HCT116 (cell line): ENCODE results near the gene TTLL4. TPM values are rescaled to one million over a fixed set of nuclear protein-coding genes. Genes with fewer than 3 reads are reported as not detected.

Source experiments
- ATAC-seq: fragments of 200-7000 bp; cut with Tn5 transposase; 2 replicates; pipeline ENCODE4 v1.9.1; 2020; ENCODE audit warnings: mild to moderate bottlenecking, moderate library complexity
- BruUV-seq: library from RNA; stranded (reverse); fragments of 400-500 nt; replicated peaks from 2 replicates; lab custom pipeline; 2021; lab: Mats Ljungman, UMichigan
- CTCF ChIA-PET: fragments of 300-600 bp; sonication (Branson Sonifier 250); formaldehyde crosslinking; loops from one replicate; lab custom pipeline; 2021; ENCODE audit warnings: antibody characterized with exemption; lab: Charles Lee
- POLR2A ChIA-PET: fragments of 300-600, 350-600 bp; sonication (Branson Sonifier 250); formaldehyde crosslinking; loops from one replicate; lab custom pipeline; 2021; ENCODE audit warnings: antibody characterized with exemption; lab: Charles Lee
- RAD21 ChIA-PET, 2 experiments: fragments of 300-600 bp; sonication (Branson Sonifier 250); formaldehyde crosslinking; loops; one replicate each; lab custom pipeline; 2023; ENCODE audit warnings: low total read pairs in 2 of 2; ENCODE audit not compliant: uncharacterized antibody in 2 of 2, unreplicated experiment in 2 of 2, low non-redundant PET in 1 of 2; lab: Charles Lee
- DNase-seq: peaks from one replicate; pipeline ENCODE4 v3.0.0-alpha.2; 2010; ENCODE audit warnings: low read depth, low spot score
- H2AFZ ChIP-seq: fragments of 200-600 bp; shearing (Covaris generic), sonication (generic); 2 replicates; pipeline ENCODE4 v1.6.1; 2017; ENCODE audit warnings: low read depth, mixed run types, mixed read lengths, antibody characterized with exemption, low read length; ENCODE audit not compliant: poor library complexity, severe bottlenecking
- H3K27ac ChIP-seq: 2 replicates; pipeline ENCODE4 v1.5.1; 2012; ENCODE audit warnings: low read depth, low read length
- H3K27me3 ChIP-seq: fragments of 200-600 bp; sonication (generic); 2 replicates; pipeline ENCODE4 v1.6.1; 2016; ENCODE audit warnings: mixed run types, low read length, mixed read lengths; ENCODE audit not compliant: insufficient read depth
- H3K36me3 ChIP-seq, 2 experiments: fragments of 200-500 bp in 1 of 2; fragments of 200-600 bp in 1 of 2; sonication (Bioruptor generic) in 1 of 2; sonication (generic) in 1 of 2; 2 replicates each; pipeline versions ENCODE4 v1.5.1 to v1.6.1; 2014 to 2016; ENCODE audit warnings: low read length in 2 of 2, inconsistent platforms in 1 of 2, mixed read lengths in 1 of 2, mixed run types in 1 of 2; ENCODE audit not compliant: insufficient read depth in 2 of 2, control insufficient read depth in 1 of 2
- H3K4me1 ChIP-seq, 2 experiments: fragments of 200-600 bp in 1 of 2; sonication (generic) in 1 of 2; 2 replicates each; pipeline versions ENCODE4 v1.5.1 to v1.6.1; 2012 to 2017; ENCODE audit warnings: low read length in 2 of 2, inconsistent platforms in 1 of 2, mild to moderate bottlenecking in 1 of 2, mixed read lengths in 1 of 2, mixed run types in 1 of 2, moderate library complexity in 1 of 2; ENCODE audit not compliant: insufficient read depth in 2 of 2, control insufficient read depth in 1 of 2
- H3K4me2 ChIP-seq: fragments of 200-600 bp; sonication (generic); 2 replicates; pipeline ENCODE4 v1.6.1; 2017; ENCODE audit warnings: mixed run types, low read length, mixed read lengths
- H3K4me3 ChIP-seq, 2 experiments: fragments of 200-600 bp in 1 of 2; sonication (generic) in 1 of 2; replicated peaks in 1 of 2; 2 replicates each; pipeline ENCODE4 v1.5.1; 2011 to 2016; ENCODE audit warnings: low read length in 2 of 2, control low read depth in 1 of 2, low read depth in 1 of 2, mild to moderate bottlenecking in 1 of 2, mixed read lengths in 1 of 2, mixed run types in 1 of 2
- H3K79me2 ChIP-seq: fragments of 200-600 bp; sonication (generic); 2 replicates; pipeline ENCODE4 v1.6.1; 2017; ENCODE audit warnings: mild to moderate bottlenecking, mixed run types, low read length, moderate library complexity, mixed read lengths; ENCODE audit not compliant: insufficient read depth
- H3K9ac ChIP-seq: fragments of 200-600 bp; sonication (generic); 2 replicates; pipeline ENCODE4 v1.6.1; 2016; ENCODE audit warnings: low read length, mixed read lengths
- H3K9me2 ChIP-seq: fragments of 200-600 bp; sonication (generic), shearing (Covaris generic); 2 replicates; pipeline ENCODE4 v1.6.1; 2017; ENCODE audit warnings: mixed run types, mild to moderate bottlenecking, moderate library complexity; ENCODE audit not compliant: insufficient read depth
- H3K9me3 ChIP-seq, 2 experiments: fragments of 200-500 bp in 1 of 2; fragments of 200-600 bp in 1 of 2; sonication (Bioruptor generic) in 1 of 2; sonication (generic) in 1 of 2; 2 replicates each; pipeline ENCODE4 v1.6.1; 2014 to 2017; ENCODE audit warnings: low read length in 2 of 2, mixed read lengths in 2 of 2, inconsistent platforms in 1 of 2, low read depth in 1 of 2, mild to moderate bottlenecking in 1 of 2, mixed run types in 1 of 2, moderate library complexity in 1 of 2; ENCODE audit not compliant: control insufficient read depth in 1 of 2, insufficient read depth in 1 of 2
- H4K20me1 ChIP-seq: fragments of 200-600 bp; sonication (generic), shearing (Covaris generic); 2 replicates; pipeline ENCODE4 v1.6.1; 2017; ENCODE audit warnings: mixed run types, mild to moderate bottlenecking, moderate library complexity; ENCODE audit not compliant: insufficient read depth
- CBX3 ChIP-seq: IDR thresholded peaks from 2 replicates; pipeline ENCODE4 v1.6.1; 2012; ENCODE audit warnings: low read depth
- ELF1 ChIP-seq: IDR thresholded peaks from 2 replicates; pipeline ENCODE4 v1.6.1; 2012; ENCODE audit warnings: low read depth, borderline replicate concordance
- EZH2phosphoT487 ChIP-seq: fragments of 200-600 bp; IDR thresholded peaks from 2 replicates; pipeline ENCODE4 v1.6.1; 2018; ENCODE audit warnings: antibody characterized with exemption, borderline replicate concordance
- JUND ChIP-seq: IDR thresholded peaks from 2 replicates; pipeline ENCODE4 v1.6.1; 2012
- POLR2A ChIP-seq: IDR thresholded peaks from 2 replicates; pipeline ENCODE4 v1.7.0; 2011; ENCODE audit warnings: borderline replicate concordance; ENCODE audit not compliant: insufficient read depth, insufficient read length; ENCODE audit errors: extremely low read depth
- SIN3A ChIP-seq: IDR thresholded peaks from 2 replicates; pipeline ENCODE4 v1.6.1; 2012; ENCODE audit warnings: low read depth
- YY1 ChIP-seq: IDR thresholded peaks from 2 replicates; pipeline ENCODE4 v1.6.1; 2011; ENCODE audit warnings: low read length, low read depth, moderate library complexity, mild to moderate bottlenecking; ENCODE audit not compliant: insufficient replicate concordance; ENCODE audit errors: extremely low read depth
- ZFX ChIP-seq: fragments of 450-650 bp; IDR thresholded peaks from 2 replicates; pipeline ENCODE4 v1.6.1; 2017
- intact Hi-C: fragments of 100-400 bp; cut with micrococcal nuclease; formaldehyde crosslinking; loops from 2 replicates; pipeline ENCODE4 v1.10.0; 2022
- total RNA-seq: library from RNA; stranded (reverse); gene quantifications from one replicate; pipeline ENCODE4 v1.2.1, GENCODE V29; 2021; ENCODE audit not compliant: unreplicated experiment
- TF ChIP-seq, protein P1 (sequence below): IDR thresholded peaks from 2 replicates; pipeline ENCODE4 v1.6.1; 2012

TTLL4 gene
- total RNA-seq, 1 experiment from 2014 or later = 53.0 TPM

DNA sequence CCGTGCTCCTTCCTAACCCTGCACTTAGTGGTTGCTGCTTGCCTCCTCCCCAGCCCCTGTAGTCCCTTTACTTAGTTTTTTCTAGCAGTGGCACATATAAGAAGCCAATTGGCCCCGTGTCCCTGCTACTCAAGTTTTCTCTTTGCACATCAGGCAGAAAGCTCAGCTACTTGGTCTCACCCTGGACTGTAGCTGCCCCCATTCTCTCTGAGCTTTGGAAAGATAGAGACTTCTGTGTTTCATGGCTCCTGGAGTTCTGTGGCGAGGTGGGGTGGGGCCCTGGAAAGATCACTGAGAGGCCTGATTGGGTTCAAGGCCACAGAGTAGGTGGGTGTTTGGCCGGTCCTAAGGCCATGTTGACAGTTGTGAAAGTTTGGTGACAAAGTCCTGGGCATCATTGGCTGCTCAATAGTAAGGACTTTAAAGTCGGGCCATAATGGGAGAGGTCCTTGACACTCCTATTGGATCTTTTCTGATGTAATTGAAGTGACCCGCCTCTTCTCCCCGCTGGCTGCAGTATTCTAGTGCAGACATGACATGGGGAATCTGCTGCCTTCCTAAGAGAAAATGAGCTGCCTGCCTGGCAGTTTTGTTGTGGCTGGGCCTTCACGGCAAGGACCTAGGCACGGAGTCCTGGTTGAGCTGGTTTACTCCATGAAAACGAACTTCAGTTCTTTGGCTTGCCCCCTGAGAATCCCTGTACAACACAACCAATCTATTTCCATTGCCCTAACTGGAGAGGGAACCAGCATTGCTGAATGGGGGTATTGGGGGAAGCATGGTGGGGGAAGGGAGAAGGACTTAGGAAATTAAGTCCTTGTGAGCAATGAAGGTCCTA lies 45.2 kb downstream of the TTLL4 start:
- peaks cover 33 to 37% of the 10 kb centered on the region in 2 experiments; a peak in 3 of 4 replicates for H3K36me3 ChIP-seq
- no peaks in the 10 kb centered on the region for H3K79me2 ChIP-seq
- 0 out of 4 replicates have a peak, but pooled peaks cover 0 to 3% of the 10 kb centered on the region in 2 experiments for H3K4me1 ChIP-seq
- H3K27me3 ChIP-seq = no peaks in the 10 kb centered on the region
- DNase-seq = no peak
- ATAC-seq = no peak
- no peak overlapping the region for H3K27ac ChIP-seq
- POLR2A ChIA-PET = no interaction called here
- H2AFZ ChIP-seq = no peak overlapping the region
- intact Hi-C loops = no loop called here
- TF ChIP-seq ELF1 (no peak), SIN3A (no peak), CBX3 (no peak), JUND (no peak), ZFX (no peak), POLR2A (no peak), YY1 (no peak), EZH2phosphoT487 (no peak)
- TF ChIP-seq, protein P1, sequence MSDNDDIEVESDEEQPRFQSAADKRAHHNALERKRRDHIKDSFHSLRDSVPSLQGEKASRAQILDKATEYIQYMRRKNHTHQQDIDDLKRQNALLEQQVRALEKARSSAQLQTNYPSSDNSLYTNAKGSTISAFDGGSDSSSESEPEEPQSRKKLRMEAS = no peak
- no peaks in the 10 kb centered on the region for H4K20me1 ChIP-seq
- no peak overlapping the region for H3K4me2 ChIP-seq
- H3K9ac ChIP-seq = no peak overlapping the region
- H3K9me3 ChIP-seq = no peaks in the 10 kb centered on the region
- no peaks in the 10 kb centered on the region for H3K9me2 ChIP-seq
- CTCF ChIA-PET = no interaction called here
- BruUV-seq = no TSS peak
- H3K4me3 ChIP-seq = no peak overlapping the region
- RAD21 ChIA-PET = no interaction called here
